IMR-90 (cell line): ENCODE results near the gene RUNX1. TPM values are rescaled to one million over a fixed set of nuclear protein-coding genes. Genes with fewer than 3 reads are reported as not detected.
A peak's percentile ranks its signal among the peaks of the same experiment; 100 is the strongest.

Source experiments
- ATAC-seq: fragments of 200-7000 bp; cut with Tn5 transposase; 2 replicates; pipeline ENCODE4 v1.9.1; 2020; ENCODE audit warnings: low read depth, mild to moderate bottlenecking, moderate library complexity
- BruUV-seq: library from RNA; stranded (reverse); fragments of 400-500 nt; replicated peaks from 2 replicates; lab custom pipeline; 2021; lab: Mats Ljungman, UMichigan
- CTCF ChIA-PET: fragments of 300-600 bp; formaldehyde crosslinking; extraction: SDS; loops from one replicate; lab custom pipeline; 2021; ENCODE audit warnings: antibody characterized with exemption; lab: Yijun Ruan, JAX
- POLR2A ChIA-PET: fragments of 300-600 bp; sonication (Branson Sonifier 250); formaldehyde crosslinking; loops from one replicate; lab custom pipeline; 2022; ENCODE audit warnings: antibody characterized with exemption; ENCODE audit not compliant: unreplicated experiment; lab: Charles Lee
- DNase-seq: peaks from one replicate; pipeline ENCODE4 v3.0.0; 2013
- H2AFZ ChIP-seq: replicated peaks from 2 replicates; pipeline ENCODE3; 2013; ENCODE audit warnings: low read length, mild to moderate bottlenecking; ENCODE audit not compliant: poor library complexity
- H2AK5ac ChIP-seq: 2 replicates; pipeline ENCODE4 v1.6.1; 2013; ENCODE audit warnings: low read depth, low read length, inconsistent platforms
- H2AK9ac ChIP-seq: replicated peaks from 2 replicates; pipeline ENCODE3; 2013; ENCODE audit warnings: mild to moderate bottlenecking, low read depth, low read length, moderate library complexity; ENCODE audit not compliant: poor library complexity
- H2BK120ac ChIP-seq: 2 replicates; pipeline ENCODE4 v1.6.1; 2013; ENCODE audit warnings: low read depth, low read length, inconsistent platforms
- H2BK15ac ChIP-seq: 3 replicates; pipeline ENCODE4 v1.6.1; 2013; ENCODE audit warnings: low read depth, low read length, inconsistent platforms
- H2BK20ac ChIP-seq: 2 replicates; pipeline ENCODE4 v1.6.1; 2013; ENCODE audit warnings: low read depth, mild to moderate bottlenecking, inconsistent platforms, low read length, moderate library complexity
- H2BK5ac ChIP-seq: 2 replicates; pipeline ENCODE4 v1.6.1; 2013; ENCODE audit warnings: mild to moderate bottlenecking, low read depth, low read length, inconsistent platforms; ENCODE audit not compliant: poor library complexity, severe bottlenecking
- H3K14ac ChIP-seq: replicated peaks from 2 replicates; pipeline ENCODE4 v1.6.1; 2013; ENCODE audit warnings: low read depth, low read length, inconsistent platforms
- H3K18ac ChIP-seq: 2 replicates; pipeline ENCODE4 v1.6.1; 2013; ENCODE audit warnings: low read depth, low read length, control low read depth
- H3K23ac ChIP-seq: 2 replicates; pipeline ENCODE4 v1.6.1; 2013; ENCODE audit warnings: low read depth, low read length, inconsistent platforms
- H3K27ac ChIP-seq: 2 replicates; pipeline ENCODE4 v1.5.1; 2013; ENCODE audit warnings: mild to moderate bottlenecking, control low read depth, low read length; ENCODE audit not compliant: insufficient read depth
- H3K27me3 ChIP-seq: 2 replicates; pipeline ENCODE4 v1.6.1; 2013; ENCODE audit warnings: low read length; ENCODE audit not compliant: control insufficient read depth, insufficient read depth
- H3K36me3 ChIP-seq: 2 replicates; pipeline ENCODE4 v1.6.1; 2013; ENCODE audit warnings: low read length, mixed read lengths; ENCODE audit not compliant: control insufficient read depth, insufficient read depth
- H3K4ac ChIP-seq: 2 replicates; pipeline ENCODE4 v1.6.1; 2013; ENCODE audit warnings: low read depth, low read length, inconsistent platforms
- H3K4me1 ChIP-seq: 2 replicates; pipeline ENCODE4 v1.6.1; 2013; ENCODE audit warnings: low read length, mixed read lengths; ENCODE audit not compliant: control insufficient read depth, insufficient read depth
- H3K4me2 ChIP-seq: 2 replicates; pipeline ENCODE4 v1.6.1; 2013; ENCODE audit warnings: low read depth, mild to moderate bottlenecking, control low read depth, low read length, moderate library complexity
- H3K4me3 ChIP-seq: 2 replicates; pipeline ENCODE4 v1.5.1; 2013; ENCODE audit warnings: low read depth, mild to moderate bottlenecking, control low read depth, low read length, moderate library complexity; ENCODE audit not compliant: insufficient read depth
- H3K56ac ChIP-seq: 2 replicates; pipeline ENCODE4 v1.6.1; 2013; ENCODE audit warnings: low read length, inconsistent platforms; ENCODE audit not compliant: insufficient read depth; ENCODE audit errors: extremely low read depth
- H3K79me1 ChIP-seq, 2 experiments: 2 replicates each; pipeline ENCODE4 v1.6.1; 2013; ENCODE audit warnings: low read length in 2 of 2, inconsistent platforms in 1 of 2, low read depth in 1 of 2
- H3K9ac ChIP-seq: 2 replicates; pipeline ENCODE4 v1.6.1; 2013; ENCODE audit warnings: low read depth, low read length, control low read depth
- H3K9me1 ChIP-seq: 2 replicates; pipeline ENCODE4 v1.6.1; 2013; ENCODE audit warnings: low read length, inconsistent platforms; ENCODE audit not compliant: insufficient read depth
- H3K9me3 ChIP-seq: 2 replicates; pipeline ENCODE4 v1.6.1; 2013; ENCODE audit warnings: low read length; ENCODE audit not compliant: control insufficient read depth, insufficient read depth
- H4K20me1 ChIP-seq: 2 replicates; pipeline ENCODE4 v1.6.1; 2013; ENCODE audit warnings: low read length, inconsistent platforms; ENCODE audit not compliant: insufficient read depth
- H4K5ac ChIP-seq: 2 replicates; pipeline ENCODE4 v1.6.1; 2013; ENCODE audit warnings: mild to moderate bottlenecking, low read depth, low read length, control low read depth
- H4K8ac ChIP-seq, 2 experiments: 2 replicates each; pipeline ENCODE4 v1.6.1; 2013; ENCODE audit warnings: low read depth in 2 of 2, low read length in 2 of 2, control low read depth in 1 of 2, inconsistent platforms in 1 of 2
- H4K91ac ChIP-seq: 2 replicates; pipeline ENCODE4 v1.6.1; 2013; ENCODE audit warnings: low read depth, low read length, inconsistent platforms; ENCODE audit not compliant: insufficient read depth
- CEBPB ChIP-seq: IDR thresholded peaks from 2 replicates; pipeline ENCODE4 v1.6.1; 2012; ENCODE audit warnings: low read depth, low read length, improper control_type of control experiment
- FOS ChIP-seq: fragments of 150-350 bp; IDR thresholded peaks from 2 replicates; pipeline ENCODE4 v1.6.1; 2016; ENCODE audit warnings: low read depth, low read length
- POLR2A ChIP-seq: IDR thresholded peaks from 2 replicates; pipeline ENCODE4 v1.6.1; 2012; ENCODE audit warnings: mild to moderate bottlenecking, low read depth, low read length
- WGBS, 2 experiments: methylation state at CpG; one replicate each; pipeline versions ENCODE4 v1.1.5 to v1.1.7; 2013; ENCODE audit warnings: missing lambda C conversion rate in 2 of 2; ENCODE audit not compliant: insufficient read length in 1 of 2; ENCODE audit errors: extremely low coverage in 2 of 2; 5-methylcytosine and 5-hydroxymethylcytosine counted together
- dilution Hi-C: fragments of 300-500 bp; cut with HindIII; formaldehyde crosslinking; loops from one replicate; pipeline ENCODE4 v1.14.3; 2018; ENCODE audit warnings: low sequenced_read_pairs; ENCODE audit not compliant: unreplicated experiment
- in situ Hi-C: fragments of 300-500 bp; cut with MboI; formaldehyde crosslinking; loops from 3 replicates; pipeline ENCODE4 v1.14.3; 2019; ENCODE audit warnings: low sequenced_read_pairs, inconsistent platforms, mixed read lengths
- intact Hi-C: fragments of 100-400 bp; cut with micrococcal nuclease; formaldehyde crosslinking; loops from 2 replicates; pipeline ENCODE4 v1.10.0; 2022
- polyA plus RNA-seq, 3 experiments: library from polyadenylated mRNA; depleted of rRNA; stranded (reverse); fragments of >200 nt; gene quantifications; 2 replicates each; pipeline ENCODE4 v1.2.3, GENCODE V29; 2012; ENCODE audit warnings: low replicate concordance in 1 of 3
- total RNA-seq: library from RNA; depleted of rRNA; stranded (reverse); fragments of >200 nt; gene quantifications from 2 replicates; pipeline ENCODE4 v1.2.3, GENCODE V29; 2012

Gene RUNX1
- total and polyA plus RNA-seq, 2 of the 4 experiments (the other 2 are of a cell fraction), result 34.5 to 56.5 TPM

DNA sequence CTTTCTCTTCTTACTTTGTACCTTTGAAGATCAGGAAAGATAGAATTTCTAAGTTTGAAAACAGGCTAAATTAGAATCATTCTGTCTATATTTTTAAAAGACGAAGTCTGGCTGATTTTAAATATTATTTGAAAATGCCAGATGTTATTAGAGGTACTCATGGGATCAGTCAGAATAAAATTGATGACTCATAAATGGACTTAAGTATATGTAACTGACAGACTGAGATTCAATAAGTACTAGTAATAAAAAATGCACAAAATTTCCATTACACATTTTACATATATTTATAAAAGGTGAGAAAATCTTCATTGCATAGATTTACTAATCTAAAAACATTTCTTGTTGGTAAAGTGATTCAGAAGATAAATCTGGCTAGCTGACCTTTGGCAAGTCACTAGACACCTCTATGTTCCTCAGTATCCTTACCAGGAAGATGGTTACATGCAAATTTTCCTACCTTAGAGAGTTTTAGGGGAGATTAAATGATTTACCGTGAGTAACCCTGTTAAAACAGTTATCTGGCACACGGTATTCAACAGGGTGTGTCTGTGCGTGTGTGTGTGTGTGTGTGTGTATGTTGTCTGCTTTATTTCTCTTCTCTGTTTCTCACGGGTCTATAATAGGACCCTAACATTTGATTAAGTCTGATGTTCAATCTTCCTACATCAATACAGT, 189.0 kb downstream of the RUNX1 start:
- DNase-seq (no peak), ATAC-seq (no peak)
- Histone ChIP-seq H3K9me1 (peaks cover 43% of the 10 kb centered on the region), H3K9ac (no peak overlapping the region), H3K4ac (no peak overlapping the region), H3K79me1 (peaks cover 73 to 87% of the 10 kb centered on the region in 2 experiments), H4K91ac (no peak overlapping the region), H2AFZ (no peak overlapping the region), H2BK120ac (no peak overlapping the region), H3K9me3 (no peaks in the 10 kb centered on the region), H3K27me3 (no peaks in the 10 kb centered on the region), H2BK5ac (no peak overlapping the region), H4K5ac (no peak overlapping the region), H2BK15ac (no peak overlapping the region), H3K4me1 (peaks cover 15% of the 10 kb centered on the region), H3K27ac (no peak overlapping the region), H4K20me1 (peaks cover 90% of the 10 kb centered on the region), H3K23ac (peak overlapping the region; percentile 39; the same call in 1 of the 2 replicates), H3K56ac (no peak overlapping the region), H3K36me3 (peaks cover 76% of the 10 kb centered on the region), H3K4me2 (no peak overlapping the region), H4K8ac (no peak overlapping the region), H2AK5ac (no peak overlapping the region), H3K4me3 (no peak overlapping the region), H2AK9ac (no peak overlapping the region), H3K18ac (no peak overlapping the region), H2BK20ac (no peak overlapping the region), H3K14ac (0 out of 2 replicates have a peak overlapping the region, but pooled peaks have one; percentile 13)
- dilution Hi-C loops (no loop called here), intact Hi-C loops (no loop called here), in situ Hi-C loops (no loop called here)
- BruUV-seq, result no TSS peak
- POLR2A ChIA-PET, result interaction anchor here (0.5 to 0.7 kb wide), 2 partner anchors 23 to 238 kb away, joined by 3 to 7 read pairs; no protein-coding TSS in a partner anchor
- CTCF ChIA-PET, result no interaction called here
- WGBS, 2 experiments, result no CpG with 5 or more reads among the region's 5 CpGs
- TF ChIP-seq POLR2A (peak; percentile 20; the same call in 1 of the 2 replicates), FOS (peak; percentile 52; the same call in 1 of the 2 replicates), CEBPB (no peak)
